HEK293T (cell line): ENCODE results near the gene YY1.

Experiments used
- CTCF ChIA-PET: fragments of 350-600 bp; formaldehyde crosslinking; extraction: SDS; loops from one replicate; lab custom pipeline; 2021; ENCODE audit warnings: antibody characterized with exemption, inconsistent platforms; lab: Yijun Ruan, JAX
- POLR2A ChIA-PET: fragments of 350-600 bp; formaldehyde crosslinking; extraction: SDS; loops from one replicate; lab custom pipeline; 2020; ENCODE audit warnings: antibody characterized with exemption, inconsistent platforms; lab: Yijun Ruan, JAX
- DNase-seq: peaks from one replicate; pipeline ENCODE4 v3.0.0; 2012; ENCODE audit warnings: mixed read lengths; ENCODE audit errors: extremely low spot score
- ARNT ChIP-seq: fragments of 450-650 bp; IDR thresholded peaks from 2 replicates; pipeline ENCODE4 v1.6.1; 2017; ENCODE audit warnings: mild to moderate bottlenecking
- BHLHE40 ChIP-seq: fragments of 450-650 bp; IDR thresholded peaks from 2 replicates; pipeline ENCODE4 v1.6.1; 2016; ENCODE audit warnings: mild to moderate bottlenecking, moderate library complexity, borderline replicate concordance
- CTBP1 ChIP-seq: fragments of 450-650 bp; IDR thresholded peaks from 2 replicates; pipeline ENCODE4 v1.6.1; 2016; ENCODE audit warnings: borderline replicate concordance
- ELF4 ChIP-seq: fragments of 450-650 bp; IDR thresholded peaks from 2 replicates; pipeline ENCODE4 v1.6.1; 2017; ENCODE audit warnings: antibody characterized with exemption
- FOXA1 ChIP-seq: fragments of 450-650 bp; IDR thresholded peaks from 2 replicates; pipeline ENCODE4 v1.6.1; 2016; ENCODE audit warnings: mild to moderate bottlenecking
- FOXK2 ChIP-seq: fragments of 450-650 bp; IDR thresholded peaks from 2 replicates; pipeline ENCODE4 v1.6.1; 2016; ENCODE audit warnings: mild to moderate bottlenecking
- FOXM1 ChIP-seq: fragments of 450-650 bp; IDR thresholded peaks from 2 replicates; pipeline ENCODE4 v1.6.1; 2017; ENCODE audit warnings: mild to moderate bottlenecking, borderline replicate concordance
- HDGF ChIP-seq: fragments of 450-650 bp; IDR thresholded peaks from 2 replicates; pipeline ENCODE4 v1.6.1; 2017; ENCODE audit warnings: antibody characterized with exemption, borderline replicate concordance
- L3MBTL2 ChIP-seq: fragments of 450-650 bp; conservative IDR thresholded peaks from 2 replicates; pipeline ENCODE4 v1.6.1; 2016; ENCODE audit warnings: mild to moderate bottlenecking
- LEF1 ChIP-seq: fragments of 450-650 bp; IDR thresholded peaks from 2 replicates; pipeline ENCODE4 v1.6.1; 2017; ENCODE audit warnings: mild to moderate bottlenecking, borderline replicate concordance
- NFRKB ChIP-seq: fragments of 450-650 bp; IDR thresholded peaks from 2 replicates; pipeline ENCODE4 v1.6.1; 2016; ENCODE audit warnings: mild to moderate bottlenecking, moderate library complexity
- SP1 ChIP-seq: fragments of 450-650 bp; IDR thresholded peaks from 2 replicates; pipeline ENCODE4 v1.6.1; 2017
- SUZ12 ChIP-seq: fragments of 450-650 bp; IDR thresholded peaks from 2 replicates; pipeline ENCODE4 v1.6.1; 2016; ENCODE audit warnings: mild to moderate bottlenecking
- TARDBP ChIP-seq: fragments of 450-650 bp; IDR thresholded peaks from 2 replicates; pipeline ENCODE4 v1.6.1; 2016
- ZNF384 ChIP-seq: fragments of 450-650 bp; IDR thresholded peaks from 2 replicates; pipeline ENCODE4 v1.6.1; 2016
- TF ChIP-seq, protein P1 (sequence below): fragments of 450-650 bp; IDR thresholded peaks from 2 replicates; pipeline ENCODE4 v1.6.1; 2016

The YY1 gene

DNA sequence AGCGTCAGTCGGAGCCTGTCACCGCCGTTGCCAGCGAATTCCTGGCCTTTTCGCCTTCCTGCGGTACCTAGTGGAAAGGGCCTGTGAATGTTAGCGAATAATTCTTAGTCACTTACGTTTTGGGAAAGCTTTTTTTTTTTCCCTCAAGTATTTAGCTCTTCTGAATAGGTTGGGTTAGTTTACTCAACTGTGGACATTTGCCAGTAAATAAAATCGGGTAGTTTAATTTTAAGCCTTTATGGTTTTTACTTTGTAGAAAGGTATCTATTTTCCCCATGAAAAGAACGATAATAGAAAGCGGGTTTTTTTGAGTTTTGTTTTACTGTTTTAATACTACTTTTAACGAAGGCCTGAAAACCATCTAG lies 1.7 kb downstream of the YY1 start:
- ChIA-PET POLR2A (interaction anchor here (1.1 to 1.2 kb wide), 2 partner anchors 13 to 19 kb away, joined by 3 to 5 read pairs; no protein-coding TSS in a partner anchor), CTCF (interaction anchor here (0.8 to 1.1 kb wide), 6 partner anchors 9 to 63 kb away, joined by 3 to 6 read pairs (median 3); no protein-coding TSS in a partner anchor)
- TF ChIP-seq ARNT: no peak
- TF ChIP-seq SUZ12: no peak
- no peak for TF ChIP-seq FOXK2
- no peak for TF ChIP-seq LEF1
- TF ChIP-seq SP1: no peak
- no peak for TF ChIP-seq ELF4
- no peak for TF ChIP-seq TARDBP
- TF ChIP-seq CTBP1: no peak
- TF ChIP-seq FOXA1: no peak
- DNase-seq: no peak

DNA sequence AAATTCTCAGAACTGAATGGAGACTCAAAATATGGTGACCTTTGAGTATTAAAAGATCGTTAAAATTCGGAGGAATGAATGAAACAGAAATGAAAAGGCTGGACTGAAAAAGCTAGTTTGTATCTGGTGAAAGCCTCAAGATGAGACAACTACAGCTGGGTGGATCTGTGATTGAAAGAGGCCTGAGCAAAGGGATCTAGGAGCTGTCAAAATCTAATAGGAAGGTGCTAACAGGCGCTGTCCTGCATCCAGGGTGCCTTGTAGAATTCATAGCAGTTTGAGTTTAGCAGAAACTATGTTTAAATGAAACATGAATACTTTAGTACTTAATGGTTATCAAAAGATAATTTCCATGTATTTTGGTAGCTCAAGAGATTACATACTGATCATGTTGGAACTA lies 2.3 kb downstream of the YY1 start:
- no peak for DNase-seq

DNA sequence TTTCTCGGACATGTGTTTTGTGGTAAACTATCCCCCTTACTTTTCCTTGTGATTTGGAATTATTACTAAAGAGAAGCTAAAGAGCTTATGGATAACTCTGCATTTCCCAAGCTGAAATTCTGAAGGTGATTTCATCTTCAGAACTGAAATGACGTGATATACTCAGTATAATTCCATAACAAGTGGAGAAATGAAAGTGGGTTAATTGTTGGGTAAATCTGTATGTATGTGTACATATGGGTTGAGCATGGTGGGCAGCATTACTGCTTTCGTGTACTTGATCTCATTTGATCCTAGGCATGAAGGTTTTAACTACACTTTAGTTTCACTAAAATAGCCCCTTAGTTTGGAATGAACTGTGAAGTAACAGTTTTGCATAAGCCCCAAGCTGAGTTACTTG lies 4.1 kb downstream of the YY1 start:
- POLR2A ChIA-PET: interaction anchor here (0.8 kb wide), 1 partner anchor 12 kb away, joined by 3 read pairs; no protein-coding TSS in a partner anchor
- CTCF ChIA-PET: interaction anchor here (1.0 kb wide), 1 partner anchor 19 kb away, joined by 3 read pairs; no protein-coding TSS in a partner anchor
- TF ChIP-seq L3MBTL2 (no peak), TARDBP (no peak), CTBP1 (no peak), SUZ12 (no peak), FOXK2 (no peak), HDGF (no peak), FOXA1 (no peak), SP1 (no peak), FOXM1 (no peak), BHLHE40 (no peak), ZNF384 (no peak), ELF4 (no peak), LEF1 (no peak), ARNT (no peak), NFRKB (no peak)
- TF ChIP-seq, protein P1, sequence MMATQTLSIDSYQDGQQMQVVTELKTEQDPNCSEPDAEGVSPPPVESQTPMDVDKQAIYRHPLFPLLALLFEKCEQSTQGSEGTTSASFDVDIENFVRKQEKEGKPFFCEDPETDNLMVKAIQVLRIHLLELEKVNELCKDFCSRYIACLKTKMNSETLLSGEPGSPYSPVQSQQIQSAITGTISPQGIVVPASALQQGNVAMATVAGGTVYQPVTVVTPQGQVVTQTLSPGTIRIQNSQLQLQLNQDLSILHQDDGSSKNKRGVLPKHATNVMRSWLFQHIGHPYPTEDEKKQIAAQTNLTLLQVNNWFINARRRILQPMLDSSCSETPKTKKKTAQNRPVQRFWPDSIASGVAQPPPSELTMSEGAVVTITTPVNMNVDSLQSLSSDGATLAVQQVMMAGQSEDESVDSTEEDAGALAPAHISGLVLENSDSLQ: no peak
- no peak for DNase-seq

More for the DNA sequence above, 2.3 kb downstream of the YY1 start:
- no peak for TF ChIP-seq L3MBTL2
- no peak for TF ChIP-seq CTBP1
- TF ChIP-seq LEF1: no peak
- TF ChIP-seq SUZ12: no peak
- TF ChIP-seq, protein P1: 0 out of 2 replicates have a peak, but pooled peaks have one; percentile 12
- TF ChIP-seq NFRKB: no peak
- CTCF ChIA-PET: interaction anchor here (0.8 to 1.1 kb wide), 7 partner anchors 8 to 62 kb away, joined by 3 to 6 read pairs (median 3); no protein-coding TSS in a partner anchor
- POLR2A ChIA-PET: interaction anchor here (1.1 to 1.2 kb wide), 2 partner anchors 13 to 20 kb away, joined by 3 to 5 read pairs; no protein-coding TSS in a partner anchor

DNA sequence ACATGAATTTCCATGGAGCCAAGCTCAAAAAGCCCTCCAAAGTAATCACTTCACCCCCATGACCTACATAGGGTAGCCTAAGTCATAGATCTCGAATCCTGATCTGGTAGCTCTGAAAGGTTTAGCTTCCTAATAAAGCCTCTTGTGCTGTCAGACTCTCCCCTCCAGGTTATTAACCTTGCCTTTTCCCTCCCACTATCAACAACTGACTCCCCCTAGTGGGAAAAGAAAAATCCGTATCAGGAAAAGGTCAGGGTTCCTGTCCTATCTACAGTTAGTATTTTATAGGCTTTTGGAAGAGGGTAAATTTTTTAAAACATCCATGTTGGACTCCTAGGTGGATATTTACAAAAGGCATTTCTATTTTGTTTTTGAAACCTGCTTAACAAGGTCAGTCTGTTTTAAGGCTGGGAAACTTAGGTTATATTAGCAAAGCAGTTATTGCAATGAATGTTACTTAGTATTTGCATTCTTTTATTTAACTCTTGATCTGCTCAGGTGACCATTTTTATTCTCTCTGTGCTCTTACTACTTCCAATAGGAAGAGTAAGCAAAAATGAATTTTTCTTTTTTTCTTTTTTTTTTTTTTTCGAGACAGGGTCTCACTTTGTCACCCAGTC lies 8.0 kb downstream of the YY1 start:
- TF ChIP-seq FOXK2 (no peak), HDGF (no peak), ZNF384 (no peak)
- TF ChIP-seq, protein P1: peak; percentile 50; the same call in 1 of the 2 replicates
- POLR2A ChIA-PET: interaction anchor here (1.4 kb wide), 1 partner anchor 9 kb away, joined by 4 read pairs; no protein-coding TSS in a partner anchor
- DNase-seq: peak; percentile 65
- CTCF ChIA-PET: interaction anchor here (0.5 to 1.4 kb wide), 14 partner anchors 11 to 829 kb away, joined by 3 to 9 read pairs (median 3); a partner anchor contains a TSS

DNA sequence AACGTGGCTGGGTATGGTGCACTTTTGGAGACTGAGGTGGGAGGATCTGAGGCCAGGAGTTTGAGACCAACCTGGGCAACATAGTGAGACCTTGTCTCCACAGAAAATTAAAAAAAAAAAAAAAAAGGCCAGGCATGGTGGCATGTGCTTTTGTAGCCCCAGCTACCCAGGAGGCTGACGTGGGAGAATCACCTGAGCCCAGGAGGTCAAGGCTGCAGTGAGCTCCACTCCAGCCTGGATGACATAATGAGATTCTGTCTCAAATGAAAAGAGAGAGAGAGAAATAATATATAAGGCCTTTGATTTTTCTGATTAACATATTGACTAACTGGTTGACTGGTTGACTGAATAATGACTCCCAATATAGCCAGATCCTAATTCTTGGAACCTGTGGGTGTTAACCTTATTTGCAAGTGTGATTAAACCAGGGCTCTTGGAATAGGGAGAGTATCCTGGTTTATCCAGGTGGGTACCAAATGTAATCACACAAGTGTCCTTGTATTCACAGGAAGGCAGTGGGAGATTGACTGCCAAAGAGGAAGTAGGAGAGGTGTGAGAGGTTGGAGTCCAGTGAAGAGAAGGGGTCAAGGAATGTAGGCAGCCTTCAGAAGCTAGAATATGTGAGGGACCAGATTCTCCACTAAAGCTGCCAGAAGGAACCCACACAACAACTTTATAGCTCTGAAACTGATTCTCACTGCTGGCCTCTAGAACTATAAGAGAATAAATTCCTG lies 12.0 kb downstream of the YY1 start:
- ChIA-PET POLR2A (no interaction called here), CTCF (no interaction called here)
- no peak for TF ChIP-seq CTBP1
- no peak for TF ChIP-seq FOXA1
- TF ChIP-seq, protein P1: no peak
- no peak for TF ChIP-seq ARNT
- TF ChIP-seq SUZ12: no peak
- TF ChIP-seq HDGF: no peak
- TF ChIP-seq L3MBTL2: no peak
- no peak for TF ChIP-seq TARDBP
- TF ChIP-seq ZNF384: no peak
- no peak for TF ChIP-seq FOXM1
- no peak for TF ChIP-seq ELF4
- TF ChIP-seq FOXK2: no peak
- TF ChIP-seq SP1: no peak
- TF ChIP-seq LEF1: no peak
- no peak for TF ChIP-seq NFRKB
- TF ChIP-seq BHLHE40: no peak
- DNase-seq: no peak
